Upper lobe of left lung (tissue), 6 donors: Measurements from ENCODE around the gene FRMD5. TPM values are rescaled to one million over a fixed set of nuclear protein-coding genes. Genes with fewer than 3 reads are reported as not detected.

ENCODE experiments used
- ATAC-seq, 2 donors: fragments of 200-7000 bp; cut with Tn5 transposase; one replicate each; pipeline ENCODE4 v1.9.1; 2022; ENCODE audit warnings: mild to moderate bottlenecking in 2 of 2, moderate library complexity in 2 of 2; ENCODE audit not compliant: low FRiP score in 2 of 2
- DNase-seq, 2 donors: peaks; one replicate each; pipeline ENCODE4 v3.0.0-alpha.2; 2019 to 2020
- H3K27ac ChIP-seq, 4 donors: fragments of 200-600 bp; sonication (generic); one replicate each; pipeline ENCODE4 v1.5.1; 2016 to 2019
- H3K27me3 ChIP-seq, 4 donors: fragments of 200-600 bp; sonication (generic); one replicate each; pipeline ENCODE4 v1.5.1; 2017 to 2019
- H3K36me3 ChIP-seq, 4 donors: fragments of 200-600 bp; sonication (generic); one replicate each; pipeline ENCODE4 v1.5.1; 2016 to 2019
- H3K4me1 ChIP-seq, 4 donors: fragments of 200-600 bp; sonication (generic); one replicate each; pipeline ENCODE4 v1.5.1; 2018 to 2019
- H3K4me3 ChIP-seq, 4 donors: fragments of 200-600 bp; sonication (generic); one replicate each; pipeline ENCODE4 v1.5.1; 2017 to 2019; ENCODE audit warnings: mild to moderate bottlenecking in 2 of 4, moderate library complexity in 1 of 4
- H3K9me3 ChIP-seq, 4 donors: fragments of 200-600 bp; sonication (generic); one replicate each; pipeline ENCODE4 v1.5.1; 2018 to 2019
- EP300 ChIP-seq, 4 donors: sonication (generic); formaldehyde crosslinking; IDR thresholded peaks; one replicate each; pipeline ENCODE4 v1.5.1; 2017; ENCODE audit warnings: antibody characterized with exemption in 4 of 4, control low read depth in 2 of 4
- POLR2A ChIP-seq, 4 donors: fragments of 450-650 bp; IDR thresholded peaks; one replicate each; pipeline ENCODE4 v1.5.1; 2016 to 2017; ENCODE audit warnings: antibody characterized with exemption in 4 of 4, mild to moderate bottlenecking in 2 of 4
- POLR2AphosphoS5 ChIP-seq, 2 donors: sonication (generic); formaldehyde crosslinking; IDR thresholded peaks; one replicate each; pipeline ENCODE4 v1.5.1; 2017; ENCODE audit warnings: antibody characterized with exemption in 2 of 2
- WGBS, 2 donors: methylation state at CpG; one replicate each; pipeline ENCODE4 v1.1.5; 2017 to 2018; 5-methylcytosine and 5-hydroxymethylcytosine counted together
- total RNA-seq, 6 donors: library from RNA; depleted of rRNA in 4 of 6; stranded (reverse); fragments of >200 nt in 4 of 6; gene quantifications; one replicate each; pipeline versions ENCODE4 v1.1.0 to v1.2.1, GENCODE V29; 2016 to 2021
- TF ChIP-seq, protein P1 (sequence below), 6 experiments: fragments of 450-650 bp in 4 of 6; fragments of 200-600 bp in 2 of 6; sonication (generic) in 2 of 6; IDR thresholded peaks; one replicate each; pipeline ENCODE4 v1.5.1; 2016 to 2019; ENCODE audit warnings: antibody characterized with exemption in 6 of 6
- donor health status: DM: no; HTN: no; CAD: no; lungs with moderate emphysema.
- donor health status: DM: no; HTN: yes; CAD: no; lungs with severe emphysema.

Gene FRMD5
- total RNA-seq, 6 donors from 2014 or later = 0.15 to 1.3 (median 0.99) TPM; not detected in 2

DNA sequence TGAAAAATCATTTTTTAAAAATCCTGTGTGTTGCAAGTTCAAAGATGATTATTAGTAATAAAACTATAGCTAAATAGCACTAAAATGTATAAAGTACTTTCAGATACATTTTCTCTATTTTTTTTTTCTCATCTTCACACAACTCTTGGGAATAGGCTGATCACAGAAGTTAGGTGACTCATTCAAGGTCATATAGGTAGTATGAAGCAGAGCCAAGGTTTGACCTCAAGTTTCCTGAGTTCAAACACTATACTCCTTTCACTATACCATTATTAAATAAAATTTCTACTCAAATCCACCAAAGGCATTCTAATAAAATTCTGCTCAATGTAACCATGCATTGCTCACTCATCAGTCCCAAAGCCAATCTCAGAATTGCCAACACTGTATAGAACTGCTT is 21.3 kb downstream of the FRMD5 start:
- Histone ChIP-seq H3K27me3 (no peaks in the 10 kb centered on the region), H3K4me1 (no peaks in the 10 kb centered on the region), H3K36me3 (no peaks in the 10 kb centered on the region), H3K9me3 (no peaks in the 10 kb centered on the region), H3K27ac (no peak overlapping the region), H3K4me3 (no peak overlapping the region)
- DNase-seq = no peak
- no peak for ATAC-seq
- TF ChIP-seq EP300 (IDR thresholded peaks at IDR 0.05) (no peak), POLR2AphosphoS5 (IDR thresholded peaks at IDR 0.05) (no peak), POLR2A (IDR thresholded peaks at IDR 0.05) (no peak)
- TF ChIP-seq, protein P1, sequence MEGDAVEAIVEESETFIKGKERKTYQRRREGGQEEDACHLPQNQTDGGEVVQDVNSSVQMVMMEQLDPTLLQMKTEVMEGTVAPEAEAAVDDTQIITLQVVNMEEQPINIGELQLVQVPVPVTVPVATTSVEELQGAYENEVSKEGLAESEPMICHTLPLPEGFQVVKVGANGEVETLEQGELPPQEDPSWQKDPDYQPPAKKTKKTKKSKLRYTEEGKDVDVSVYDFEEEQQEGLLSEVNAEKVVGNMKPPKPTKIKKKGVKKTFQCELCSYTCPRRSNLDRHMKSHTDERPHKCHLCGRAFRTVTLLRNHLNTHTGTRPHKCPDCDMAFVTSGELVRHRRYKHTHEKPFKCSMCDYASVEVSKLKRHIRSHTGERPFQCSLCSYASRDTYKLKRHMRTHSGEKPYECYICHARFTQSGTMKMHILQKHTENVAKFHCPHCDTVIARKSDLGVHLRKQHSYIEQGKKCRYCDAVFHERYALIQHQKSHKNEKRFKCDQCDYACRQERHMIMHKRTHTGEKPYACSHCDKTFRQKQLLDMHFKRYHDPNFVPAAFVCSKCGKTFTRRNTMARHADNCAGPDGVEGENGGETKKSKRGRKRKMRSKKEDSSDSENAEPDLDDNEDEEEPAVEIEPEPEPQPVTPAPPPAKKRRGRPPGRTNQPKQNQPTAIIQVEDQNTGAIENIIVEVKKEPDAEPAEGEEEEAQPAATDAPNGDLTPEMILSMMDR (IDR thresholded peaks at IDR 0.05) = no peak

DNA sequence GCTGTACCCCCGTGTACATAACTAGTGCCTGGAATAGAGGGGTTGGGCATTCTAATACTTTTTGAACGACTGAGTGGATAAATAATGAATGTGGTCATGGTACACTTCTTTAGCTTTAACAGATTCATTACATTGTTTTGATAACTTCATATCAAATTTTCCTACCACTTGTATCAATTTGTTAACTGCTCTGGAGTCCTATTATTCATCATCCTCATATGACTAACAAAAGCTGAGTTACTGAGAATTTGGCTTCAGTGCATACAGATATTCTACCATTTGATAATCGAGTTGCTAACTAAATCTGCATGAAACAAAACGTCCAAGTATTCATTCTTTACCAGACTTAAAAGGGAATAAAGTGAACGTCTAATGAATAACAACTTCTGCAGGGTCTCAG is 31.7 kb downstream of the FRMD5 start:
- ATAC-seq = no peak
- TF ChIP-seq EP300 (IDR thresholded peaks at IDR 0.05) (no peak), POLR2A (IDR thresholded peaks at IDR 0.05) (no peak), POLR2AphosphoS5 (IDR thresholded peaks at IDR 0.05) (no peak)
- TF ChIP-seq, protein P1 (IDR thresholded peaks at IDR 0.05) = no peak
- 60 to 66% methylated on average over 5 of the region's 5 CpGs for WGBS, 2 donors

DNA sequence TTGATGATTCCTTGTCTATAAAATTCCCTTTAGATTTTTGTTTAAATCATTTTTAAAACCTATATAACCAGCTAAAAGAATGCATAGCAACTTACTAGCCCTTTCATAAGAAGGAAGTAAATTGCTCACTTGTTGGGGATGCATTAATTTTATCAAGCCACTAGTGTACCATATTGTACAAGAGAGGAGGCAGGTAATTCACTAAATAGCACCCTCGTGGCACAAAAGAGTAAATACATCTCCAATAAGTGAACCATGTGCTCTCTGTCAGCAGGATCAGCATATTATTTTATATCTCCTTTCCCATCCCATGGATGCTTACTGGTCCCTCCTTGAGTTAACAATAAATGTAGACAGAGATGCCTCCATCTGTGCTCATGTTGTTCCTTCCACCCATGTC is 34.3 kb downstream of the FRMD5 start:
- H3K4me1 ChIP-seq = no peaks in the 10 kb centered on the region
- H3K27ac ChIP-seq = no peak overlapping the region
- TF ChIP-seq, protein P1 (IDR thresholded peaks at IDR 0.05) = no peak
- TF ChIP-seq EP300 (IDR thresholded peaks at IDR 0.05) (no peak), POLR2A (IDR thresholded peaks at IDR 0.05) (no peak), POLR2AphosphoS5 (IDR thresholded peaks at IDR 0.05) (no peak)
- WGBS, 2 donors = 70 to 71% methylated on average over 1 of the region's 1 CpG
- no peak overlapping the region for H3K4me3 ChIP-seq
- no peak for ATAC-seq
- DNase-seq = no peak
- no peaks in the 10 kb centered on the region for H3K9me3 ChIP-seq
- H3K36me3 ChIP-seq = no peaks in the 10 kb centered on the region
- no peaks in the 10 kb centered on the region for H3K27me3 ChIP-seq

More for the DNA sequence above, 31.7 kb downstream of the FRMD5 start:
- no peak overlapping the region for H3K27ac ChIP-seq
- DNase-seq = no peak
- no peak overlapping the region for H3K4me3 ChIP-seq
- H3K36me3 ChIP-seq = no peaks in the 10 kb centered on the region
- no peaks in the 10 kb centered on the region for H3K4me1 ChIP-seq
- H3K27me3 ChIP-seq = no peaks in the 10 kb centered on the region
- no peaks in the 10 kb centered on the region for H3K9me3 ChIP-seq

DNA sequence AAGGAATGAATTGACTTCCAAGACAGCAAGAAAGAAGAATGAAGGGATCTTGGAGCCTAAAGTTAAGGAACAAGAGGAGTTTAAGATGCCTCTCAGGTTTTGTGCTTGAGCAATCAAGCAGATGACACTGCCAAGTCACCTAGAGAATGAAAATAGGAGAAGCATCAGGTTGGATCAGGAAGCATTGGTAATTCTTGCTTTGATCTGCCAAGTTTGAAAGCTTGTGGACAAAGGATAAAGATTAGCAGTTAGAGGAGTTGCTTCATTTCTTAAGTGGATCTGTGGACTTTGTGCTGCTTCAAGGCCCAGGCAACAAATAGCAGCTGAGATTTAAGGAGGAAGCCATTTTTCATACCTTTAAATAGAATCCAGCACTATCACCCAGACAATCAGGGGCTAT is 35.6 kb downstream of the FRMD5 start:
- Histone ChIP-seq H3K27ac (no peak overlapping the region), H3K9me3 (no peaks in the 10 kb centered on the region), H3K4me3 (no peak overlapping the region), H3K27me3 (no peaks in the 10 kb centered on the region), H3K4me1 (no peaks in the 10 kb centered on the region), H3K36me3 (no peaks in the 10 kb centered on the region)
- ATAC-seq (no peak), DNase-seq (no peak)
- TF ChIP-seq POLR2AphosphoS5 (IDR thresholded peaks at IDR 0.05) (no peak), EP300 (IDR thresholded peaks at IDR 0.05) (no peak), POLR2A (IDR thresholded peaks at IDR 0.05) (no peak)
- TF ChIP-seq, protein P1 (IDR thresholded peaks at IDR 0.05) = no peak

DNA sequence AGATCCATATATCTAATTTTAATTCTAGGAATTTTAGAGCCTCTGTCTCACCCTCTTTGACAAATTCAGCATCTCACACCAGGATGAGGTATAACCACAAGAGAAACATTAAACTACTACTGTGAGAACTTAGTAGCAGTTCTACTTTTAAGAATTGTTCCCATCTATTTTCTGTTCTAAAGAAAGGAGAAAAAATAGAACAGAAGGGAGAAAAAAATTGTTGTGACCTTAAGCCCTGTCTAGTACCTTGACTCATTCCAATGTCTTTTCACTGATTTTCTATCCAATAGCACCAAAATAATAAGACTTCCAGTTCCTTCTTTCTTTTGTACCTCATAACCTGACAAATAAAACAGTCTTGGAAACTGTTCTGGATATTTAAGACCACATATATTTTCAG is 37.0 kb downstream of the FRMD5 start:
- TF ChIP-seq, protein P1 (IDR thresholded peaks at IDR 0.05) = no peak
- no peak for TF ChIP-seq EP300 (IDR thresholded peaks at IDR 0.05)
- TF ChIP-seq POLR2A (IDR thresholded peaks at IDR 0.05) = no peak
- no peak for TF ChIP-seq POLR2AphosphoS5 (IDR thresholded peaks at IDR 0.05)
- no peak overlapping the region for H3K27ac ChIP-seq

More for the DNA sequence above, 37.0 kb downstream of the FRMD5 start:
- no peaks in the 10 kb centered on the region for H3K27me3 ChIP-seq
- H3K4me3 ChIP-seq = no peak overlapping the region
- no peak for ATAC-seq
- no peaks in the 10 kb centered on the region for H3K36me3 ChIP-seq
- H3K4me1 ChIP-seq = no peaks in the 10 kb centered on the region
- H3K9me3 ChIP-seq = no peaks in the 10 kb centered on the region
- DNase-seq = no peak
